ENCODE data around the gene ZC3HAV1L.

GRCh38 chr7:139075871-139076686 is 40.2 kb upstream of the ZC3HAV1L start:
- TF ChIP-seq CTCF (IDR thresholded peaks at IDR 0.05) (no peak), POLR2A (IDR thresholded peaks at IDR 0.05) (no peak)
